Naive thymus-derived CD8-positive, alpha-beta T cell (primary cell): ENCODE measurements around the gene ARL8A. TPM values are rescaled to one million over a fixed set of nuclear protein-coding genes. Genes with fewer than 3 reads are reported as not detected.

Experiments used
- ATAC-seq, 2 donors: fragments of 150-1000 bp; cut with Tn5 transposase in 1 of 2; sonication (Bioruptor Pico), chemical (Tn5 transposase) in 1 of 2; 1 replicate in 1 of 2; 2 replicates in 1 of 2; pipeline ENCODE4 v1.10.0; 2021; ENCODE audit warnings: mild to moderate bottlenecking in 2 of 2, moderate library complexity in 2 of 2
- POLR2A ChIA-PET: fragments of 350-600 bp; sonication (Branson Sonifier 250); formaldehyde crosslinking; loops from one replicate; lab custom pipeline; 2021; ENCODE audit warnings: antibody characterized with exemption; lab: Charles Lee
- DNase-seq, 10 donors: peaks; one replicate each; pipeline versions ENCODE4 v3.0.0 to v3.0.0-alpha.2; 2020 to 2022
- H3K27ac Mint-ChIP-seq, 10 donors: one replicate each; pipeline ENCODE4 v1.8.0; 2020 to 2022; ENCODE audit warnings: mild to moderate bottlenecking in 10 of 10, mixed read lengths in 10 of 10, moderate library complexity in 4 of 10, inconsistent platforms in 1 of 10
- H3K27me3 Mint-ChIP-seq, 5 donors: one replicate each; pipeline ENCODE4 v1.8.0; 2021 to 2022; ENCODE audit warnings: mixed read lengths in 5 of 5
- H3K36me3 Mint-ChIP-seq, 3 donors: one replicate each; pipeline ENCODE4 v1.8.0; 2020 to 2022; ENCODE audit warnings: mixed read lengths in 3 of 3, mild to moderate bottlenecking in 2 of 3, inconsistent platforms in 1 of 3
- H3K4me1 Mint-ChIP-seq, 4 donors: one replicate each; pipeline ENCODE4 v1.8.0; 2021 to 2022; ENCODE audit warnings: mixed read lengths in 4 of 4
- H3K4me3 Mint-ChIP-seq, 10 donors: one replicate each; pipeline ENCODE4 v1.8.0; 2020 to 2022; ENCODE audit warnings: mild to moderate bottlenecking in 10 of 10, mixed read lengths in 10 of 10, moderate library complexity in 6 of 10, inconsistent platforms in 1 of 10
- H3K9me3 Mint-ChIP-seq, 9 donors: one replicate each; pipeline ENCODE4 v1.8.0; 2020 to 2022; ENCODE audit warnings: mixed read lengths in 9 of 9, mild to moderate bottlenecking in 3 of 9, inconsistent platforms in 1 of 9, moderate library complexity in 1 of 9
- polyA plus RNA-seq, 3 donors: library from polyadenylated mRNA; unstranded; fragments of 300-500 nt; fragmentation: Illumina TruSeq; gene quantifications; one replicate each; pipeline ENCODE4 v1.2.3, GENCODE V29; 2021
- total RNA-seq, 8 experiments: library from RNA in 2 of 8; stranded (reverse) in 2 of 8; gene quantifications; one replicate each; pipeline ENCODE4 v1.2.3 and lab custom pipeline; 2021 to 2026

Gene ARL8A
- total and polyA plus RNA-seq, 5 experiments from 2014 or later, result 4.9 to 50.0 (median 6.4) TPM

DNA sequence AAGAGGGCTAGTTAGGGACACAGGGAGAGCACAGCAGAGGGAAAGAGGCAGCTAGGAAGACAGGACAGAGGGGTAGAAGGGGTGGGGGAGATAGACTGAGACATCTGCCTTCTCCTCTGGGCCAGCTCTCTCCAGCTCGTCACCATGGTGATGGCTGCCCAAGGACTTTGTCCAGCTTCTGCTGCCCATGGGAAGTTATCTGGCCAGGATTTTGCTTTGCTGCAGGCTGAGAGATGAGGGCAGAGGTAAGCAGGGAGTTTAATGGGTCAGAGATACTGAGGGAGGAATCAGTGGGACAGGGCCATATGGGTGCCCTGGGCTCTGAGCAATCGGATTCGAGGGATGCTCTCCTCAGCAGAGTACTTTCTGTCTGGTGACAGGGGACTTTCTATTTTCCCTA is 56.3 kb downstream of the ARL8A start:
- DNase-seq, result no peak
- Mint-ChIP-seq H3K27me3 (peaks cover 0 to 17% (median 9%) of the 10 kb centered on the region in 5 donors), H3K4me3 (no peak overlapping the region), H3K9me3 (no peaks in the 10 kb centered on the region), H3K27ac (peak overlapping the region in 2 of 10 donors; percentile 24 to 73), H3K4me1 (peaks cover 0 to 2% (median under 1%) of the 10 kb centered on the region in 4 donors), H3K36me3 (no peaks in the 10 kb centered on the region)
- ATAC-seq, result no peak
- POLR2A ChIA-PET, result no interaction called here

DNA sequence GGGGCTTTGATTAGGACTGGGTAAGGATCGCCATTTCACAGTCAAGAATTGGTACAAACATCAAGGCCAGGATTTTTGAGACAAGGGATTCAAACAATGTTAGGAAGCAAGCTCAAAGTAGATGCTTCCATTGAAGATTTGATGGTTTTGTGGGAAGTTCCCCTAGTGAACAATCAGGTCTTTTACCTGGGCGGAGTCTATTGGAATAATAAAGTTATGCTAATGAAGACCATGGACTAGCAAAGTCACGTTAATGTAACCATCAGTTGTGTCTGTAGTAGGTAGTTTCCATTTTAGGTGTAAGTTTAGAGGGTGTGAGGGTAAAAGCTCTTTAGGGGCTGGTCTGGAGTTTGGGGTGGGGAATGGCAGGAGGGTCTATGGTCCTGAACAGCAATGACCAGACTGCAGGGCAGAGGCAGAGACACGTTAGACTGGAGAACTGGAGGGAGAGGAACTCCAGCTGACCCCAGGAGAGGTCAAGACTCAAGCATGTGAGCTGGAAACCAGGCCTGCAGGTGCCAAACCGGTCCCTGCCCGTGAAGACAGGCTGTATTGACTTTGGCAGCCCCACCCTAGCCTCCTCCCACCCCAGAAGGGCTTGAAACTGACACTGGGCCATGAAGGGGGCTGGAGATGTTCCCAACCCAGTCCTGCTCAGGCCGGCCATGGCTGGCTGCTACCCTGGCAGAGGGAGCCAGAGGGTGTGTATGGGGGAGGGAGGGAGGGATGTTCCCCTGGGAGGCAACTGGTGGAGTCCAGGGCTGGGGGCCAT is 57.8 kb downstream of the ARL8A start:
- Mint-ChIP-seq H3K27ac (peak overlapping the region in 2 of 10 donors; percentile 13 to 17), H3K9me3 (no peaks in the 10 kb centered on the region), H3K36me3 (no peaks in the 10 kb centered on the region), H3K27me3 (peaks cover 0 to 14% (median 6%) of the 10 kb centered on the region in 5 donors), H3K4me1 (peaks cover 0 to 2% (median under 1%) of the 10 kb centered on the region in 4 donors), H3K4me3 (no peak overlapping the region)
- DNase-seq, result no peak
- POLR2A ChIA-PET, result no interaction called here
- ATAC-seq, result no peak

DNA sequence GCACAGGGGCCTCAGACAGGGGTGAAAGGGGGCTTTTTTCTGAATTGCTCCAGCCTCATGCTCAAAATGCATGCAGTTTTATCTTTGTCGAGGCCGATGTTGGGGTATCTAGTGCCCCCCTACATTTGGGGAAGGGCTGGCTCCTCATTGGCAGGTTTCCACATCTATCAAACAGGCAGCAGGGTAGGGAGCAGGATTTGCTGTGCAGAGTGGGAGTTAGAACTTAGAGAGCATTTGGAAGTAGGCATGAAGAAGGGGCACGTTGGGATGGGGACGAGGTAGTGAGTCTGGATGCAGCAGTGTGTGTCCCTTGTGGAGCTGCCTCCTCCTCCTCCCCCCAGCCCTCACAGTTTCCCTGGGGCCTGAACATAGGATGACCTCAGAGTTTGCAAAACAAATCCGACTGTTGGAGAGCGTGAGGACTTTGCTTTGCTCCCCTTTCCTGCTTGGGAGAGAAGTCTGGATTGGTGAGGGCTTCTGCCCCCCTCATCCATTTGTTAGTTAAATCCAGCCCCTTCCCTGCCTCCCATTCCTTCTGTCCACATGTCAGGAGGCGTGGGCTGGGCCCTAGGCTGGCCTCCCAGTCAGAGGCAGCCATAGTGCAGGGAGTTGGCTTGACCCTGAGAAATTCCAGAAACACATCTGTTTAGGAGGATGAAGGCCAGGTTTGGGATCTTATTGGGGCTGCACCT is 58.7 kb downstream of the ARL8A start:
- Mint-ChIP-seq H3K4me3 (no peak overlapping the region), H3K9me3 (no peaks in the 10 kb centered on the region), H3K36me3 (no peaks in the 10 kb centered on the region), H3K4me1 (peaks cover 0 to 2% (median 0%) of the 10 kb centered on the region in 4 donors), H3K27ac (peak overlapping the region in 1 of 10 donors; percentile 7), H3K27me3 (peaks cover 0 to 8% (median 0%) of the 10 kb centered on the region in 5 donors)
- ATAC-seq (no peak), DNase-seq (no peak)
- POLR2A ChIA-PET, result no interaction called here

DNA sequence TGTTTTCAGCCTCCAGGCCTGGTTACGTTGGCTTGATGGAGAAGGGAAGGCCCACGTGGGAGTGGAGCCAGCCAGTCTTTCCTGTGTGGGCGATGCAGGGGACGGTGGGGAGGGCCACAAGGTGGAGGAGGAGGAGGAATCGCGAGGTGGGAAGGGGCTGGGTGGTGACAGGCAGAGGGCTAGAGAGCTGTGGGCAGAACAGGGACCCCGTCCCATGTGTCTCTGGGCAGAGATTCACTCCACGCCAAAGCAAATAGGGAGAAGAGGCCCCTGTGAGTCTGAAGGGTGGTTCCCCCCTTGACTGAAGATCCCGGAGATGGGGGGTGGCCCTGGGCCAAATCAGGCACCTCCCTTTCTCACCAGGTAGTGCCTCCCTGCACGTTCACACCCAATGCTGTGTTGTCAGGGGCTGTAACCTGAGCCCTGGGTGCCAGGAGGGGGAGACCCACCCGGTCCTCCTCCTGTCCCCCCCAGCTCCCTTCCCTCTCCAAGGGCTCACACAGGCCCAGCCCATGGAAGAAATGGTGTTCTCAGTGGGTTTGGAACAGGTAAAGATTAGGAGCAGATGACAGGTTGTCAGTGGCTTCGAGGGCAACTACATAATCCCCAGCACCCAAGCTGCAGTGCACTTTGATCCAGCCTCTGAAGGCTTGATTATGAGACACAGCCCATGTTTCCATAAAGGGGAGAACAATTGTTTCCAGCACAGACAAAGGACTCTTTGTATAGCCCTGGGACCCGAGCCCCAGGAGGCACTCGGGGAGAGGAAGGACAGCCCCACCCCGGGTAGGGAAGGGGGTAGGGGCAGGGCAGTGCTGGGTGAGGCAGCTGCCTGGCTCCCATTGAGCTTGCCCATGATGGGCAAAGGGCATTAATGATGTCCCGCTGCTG is 59.5 kb downstream of the ARL8A start:
- Mint-ChIP-seq H3K9me3 (no peaks in the 10 kb centered on the region), H3K27ac (no peak overlapping the region), H3K4me3 (no peak overlapping the region), H3K36me3 (no peaks in the 10 kb centered on the region), H3K27me3 (peaks cover 0 to 8% (median 0%) of the 10 kb centered on the region in 5 donors), H3K4me1 (peaks cover 0 to 2% (median 0%) of the 10 kb centered on the region in 4 donors)
- POLR2A ChIA-PET, result no interaction called here
- no peak for ATAC-seq
- DNase-seq, result no peak

Other genes with a start within 250 kb of the ARL8A start
- gene LMOD1, start 198.2 kb downstream of the ARL8A start, total RNA-seq, result not detected
- not detected for gene LMOD1, start 198.2 kb downstream of the ARL8A start, polyA plus RNA-seq
- 10 to 100 TPM; 29.1 to 31.8 TPM for gene TIMM17A, start 189.2 kb downstream of the ARL8A start, total RNA-seq
- gene TIMM17A, start 189.2 kb downstream of the ARL8A start, polyA plus RNA-seq, result 10 to 100 TPM; 15.5 to 25.3 (median 17.8) TPM
- gene RNPEP, start 162.1 kb downstream of the ARL8A start, total RNA-seq, result 10 to 100 TPM; 25.2 to 26.3 TPM
- 10 to 100 TPM; 24.1 to 33.2 (median 28.1) TPM for gene RNPEP, start 162.1 kb downstream of the ARL8A start, polyA plus RNA-seq
- 1 to 10 TPM; 1.5 to 2.0 TPM for gene ELF3, start 134.2 kb downstream of the ARL8A start, total RNA-seq
- gene ELF3, start 134.2 kb downstream of the ARL8A start, polyA plus RNA-seq, result not detected
- not detected for gene GPR37L1, start 21.8 kb downstream of the ARL8A start, total RNA-seq
- under 1 TPM in 2 of 3 donors, not detected in 1; 0.02 to 0.19 TPM for gene GPR37L1, start 21.8 kb downstream of the ARL8A start, polyA plus RNA-seq
- 10 to 100 TPM; 35.9 to 37.4 TPM for gene PTPN7, start 15.9 kb upstream of the ARL8A start, total RNA-seq
- 10 to 100 TPM; 37.7 to 44.4 (median 39.1) TPM for gene PTPN7, start 15.9 kb upstream of the ARL8A start, polyA plus RNA-seq
- gene LGR6, start 49.1 kb upstream of the ARL8A start, total RNA-seq, result under 1 TPM; 0.25 to 0.47 TPM
- gene LGR6, start 49.1 kb upstream of the ARL8A start, polyA plus RNA-seq, result 1 to 10 TPM in 1 of 3 donors, not detected in 2; 6.2 TPM
- gene UBE2T, start 197.2 kb upstream of the ARL8A start, total RNA-seq, result 1 to 10 TPM; 4.0 to 5.1 TPM
- 10 to 100 TPM in 1 of 3 donors, 1 to 10 TPM in 2; 5.5 to 13.1 (median 7.4) TPM for gene UBE2T, start 197.2 kb upstream of the ARL8A start, polyA plus RNA-seq
- gene PPP1R12B, start 204.0 kb upstream of the ARL8A start, total RNA-seq, result 10 to 100 TPM; 26.3 to 29.8 TPM
- gene PPP1R12B, start 204.0 kb upstream of the ARL8A start, polyA plus RNA-seq, result 1 to 10 TPM; 4.6 to 7.7 (median 5.8) TPM